ENCODE measurements around the gene SFXN1. TPM values are rescaled to one million over a fixed set of nuclear protein-coding genes. Genes with fewer than 3 reads are reported as not detected.
A peak's percentile ranks its signal among the peaks of the same experiment; 100 is the strongest.

SFXN1 gene, protein sequence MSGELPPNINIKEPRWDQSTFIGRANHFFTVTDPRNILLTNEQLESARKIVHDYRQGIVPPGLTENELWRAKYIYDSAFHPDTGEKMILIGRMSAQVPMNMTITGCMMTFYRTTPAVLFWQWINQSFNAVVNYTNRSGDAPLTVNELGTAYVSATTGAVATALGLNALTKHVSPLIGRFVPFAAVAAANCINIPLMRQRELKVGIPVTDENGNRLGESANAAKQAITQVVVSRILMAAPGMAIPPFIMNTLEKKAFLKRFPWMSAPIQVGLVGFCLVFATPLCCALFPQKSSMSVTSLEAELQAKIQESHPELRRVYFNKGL
- total RNA-seq (10 to 100 TPM; 18.1 to 24.0 (median 22.8) TPM), polyA plus RNA-seq (10 to 100 TPM; 21.0 to 68.0 (median 26.4) TPM)

DNA sequence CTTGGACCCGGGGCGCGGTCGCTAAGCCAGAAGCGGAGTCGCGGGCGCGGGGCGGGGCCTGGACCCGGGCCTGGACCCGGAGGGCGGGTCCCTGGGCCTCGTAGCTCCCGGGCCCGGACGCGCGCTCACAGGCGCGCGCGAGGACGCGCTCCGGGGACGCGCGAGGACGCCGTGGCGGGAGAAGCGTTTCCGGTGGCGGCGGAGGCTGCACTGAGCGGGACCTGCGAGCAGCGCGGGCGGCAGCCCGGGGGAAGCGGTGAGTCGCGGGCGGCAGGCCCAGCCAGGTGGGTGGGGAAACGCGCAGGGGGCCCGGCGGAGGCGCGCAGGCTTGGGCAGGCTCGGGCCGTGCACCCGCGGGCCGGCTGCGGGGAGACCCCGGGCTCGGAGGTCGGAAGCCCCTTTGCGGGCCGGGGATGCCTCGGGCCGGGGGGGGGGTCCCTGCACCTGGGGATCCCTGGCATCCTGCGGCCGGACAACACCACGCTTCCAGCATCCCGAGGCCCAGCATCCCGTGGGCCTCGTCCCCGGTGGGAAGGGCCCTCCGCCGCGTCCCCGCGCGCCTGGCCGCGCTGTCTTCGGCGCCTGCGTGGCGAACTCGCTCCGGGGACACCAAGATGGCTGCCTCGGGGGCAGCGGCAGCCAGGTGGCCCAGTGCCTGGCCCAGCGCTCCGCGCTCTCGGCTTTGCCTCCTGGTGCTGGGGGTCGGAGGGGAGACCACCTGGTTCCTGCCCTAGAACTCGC lies at the start of gene SFXN1:
Gene SFXN1 (plus strand): TSS at position 177 of the 741 bp plus-strand sequence. CDS start 13,544 bp downstream, outside the sequence.
- WGBS, 2 donors: 0 to 1% methylated on average over 94 of the region's 94 CpGs
- H3K36me3 ChIP-seq: peaks cover 0 to 3% (median 0%) of the 10 kb centered on the region in 4 donors
- peaks cover 0 to 21% (median 14%) of the 10 kb centered on the region in 4 donors for H3K4me1 ChIP-seq
- DNase-seq: peak; percentile 81
- H3K9me3 ChIP-seq: no peaks in the 10 kb centered on the region
- no peaks in the 10 kb centered on the region for H3K27me3 ChIP-seq
- H3K27ac ChIP-seq: peak within 1 kb of the TSS; percentile 77 to 87 (median 80)
- intact Hi-C loops (cut with DNase I): no loop called here
- H3K4me3 ChIP-seq: peak within 1 kb of the TSS; percentile 71 to 99 (median 82)
- TF ChIP-seq, protein P1, sequence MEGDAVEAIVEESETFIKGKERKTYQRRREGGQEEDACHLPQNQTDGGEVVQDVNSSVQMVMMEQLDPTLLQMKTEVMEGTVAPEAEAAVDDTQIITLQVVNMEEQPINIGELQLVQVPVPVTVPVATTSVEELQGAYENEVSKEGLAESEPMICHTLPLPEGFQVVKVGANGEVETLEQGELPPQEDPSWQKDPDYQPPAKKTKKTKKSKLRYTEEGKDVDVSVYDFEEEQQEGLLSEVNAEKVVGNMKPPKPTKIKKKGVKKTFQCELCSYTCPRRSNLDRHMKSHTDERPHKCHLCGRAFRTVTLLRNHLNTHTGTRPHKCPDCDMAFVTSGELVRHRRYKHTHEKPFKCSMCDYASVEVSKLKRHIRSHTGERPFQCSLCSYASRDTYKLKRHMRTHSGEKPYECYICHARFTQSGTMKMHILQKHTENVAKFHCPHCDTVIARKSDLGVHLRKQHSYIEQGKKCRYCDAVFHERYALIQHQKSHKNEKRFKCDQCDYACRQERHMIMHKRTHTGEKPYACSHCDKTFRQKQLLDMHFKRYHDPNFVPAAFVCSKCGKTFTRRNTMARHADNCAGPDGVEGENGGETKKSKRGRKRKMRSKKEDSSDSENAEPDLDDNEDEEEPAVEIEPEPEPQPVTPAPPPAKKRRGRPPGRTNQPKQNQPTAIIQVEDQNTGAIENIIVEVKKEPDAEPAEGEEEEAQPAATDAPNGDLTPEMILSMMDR (IDR thresholded peaks at IDR 0.05): no peak
- TF ChIP-seq POLR2A (IDR thresholded peaks at IDR 0.05) (no peak), POLR2AphosphoS5 (IDR thresholded peaks at IDR 0.05) (peak in 3 of 4 donors; percentile 45 to 73 (median 67)), EP300 (IDR thresholded peaks at IDR 0.05) (no peak)

DNA sequence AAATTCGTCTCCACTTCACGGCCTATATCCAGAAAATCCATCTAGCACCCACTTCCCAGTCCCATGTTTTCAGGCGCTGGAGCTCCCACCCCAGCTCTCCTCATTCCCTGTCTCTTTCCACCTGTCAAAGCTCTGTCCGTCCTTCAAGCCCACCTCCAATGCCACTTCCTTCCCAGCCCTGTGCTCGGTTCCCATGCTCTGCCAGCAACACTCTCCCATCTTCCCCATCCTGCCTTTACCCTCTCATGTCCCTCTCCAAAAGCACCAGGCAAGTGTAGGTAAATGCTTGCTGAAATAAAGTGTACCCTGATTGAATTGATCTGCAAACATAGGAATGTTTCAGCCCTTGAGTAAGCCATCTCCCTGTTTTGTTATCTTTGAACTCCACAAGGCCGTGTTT lies 43.6 kb upstream of the SFXN1 start:
- no peaks in the 10 kb centered on the region for H3K36me3 ChIP-seq
- H3K27me3 ChIP-seq: peaks cover 0 to 7% (median 0%) of the 10 kb centered on the region in 3 donors
- 70 to 86% methylated on average over 6 of the region's 6 CpGs for WGBS, 2 donors
- H3K4me1 ChIP-seq: no peaks in the 10 kb centered on the region
- no peak for TF ChIP-seq POLR2A (IDR thresholded peaks at IDR 0.05)
- no peak for TF ChIP-seq POLR2AphosphoS5 (IDR thresholded peaks at IDR 0.05)
- TF ChIP-seq EP300 (IDR thresholded peaks at IDR 0.05): no peak
- TF ChIP-seq, protein P1 (IDR thresholded peaks at IDR 0.05): no peak
- H3K27ac ChIP-seq: no peak overlapping the region
- no peaks in the 10 kb centered on the region for H3K9me3 ChIP-seq
- DNase-seq: no peak
- intact Hi-C loops (cut with DNase I): no loop called here
- no peak overlapping the region for H3K4me3 ChIP-seq

DNA sequence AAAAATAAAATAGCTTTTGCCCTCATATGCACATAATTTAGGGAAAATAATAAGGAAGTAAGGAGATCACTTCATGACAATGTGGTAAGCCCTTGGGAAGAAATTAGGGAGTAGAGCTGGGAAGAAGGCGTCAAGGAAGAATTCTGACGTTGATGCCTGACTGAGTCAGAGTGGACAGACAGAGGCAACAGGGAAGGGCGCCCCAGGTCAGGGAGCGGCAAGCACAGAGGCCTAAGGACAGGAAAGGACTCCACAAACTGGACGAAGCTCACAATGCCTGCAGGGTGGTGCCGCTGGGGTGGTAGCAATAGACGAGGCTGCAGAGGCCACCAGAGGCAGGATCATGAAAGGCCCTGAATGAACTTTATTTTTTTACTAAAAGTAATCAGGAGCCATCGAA lies 42.0 kb upstream of the SFXN1 start:
- Histone ChIP-seq H3K4me3 (no peak overlapping the region), H3K9me3 (no peaks in the 10 kb centered on the region), H3K27ac (no peak overlapping the region), H3K36me3 (no peaks in the 10 kb centered on the region), H3K27me3 (peaks cover 0 to 10% (median 0%) of the 10 kb centered on the region in 3 donors), H3K4me1 (no peaks in the 10 kb centered on the region)
- DNase-seq: no peak
- 72 to 86% methylated on average over 8 of the region's 8 CpGs for WGBS, 2 donors
- TF ChIP-seq POLR2A (IDR thresholded peaks at IDR 0.05) (no peak), EP300 (IDR thresholded peaks at IDR 0.05) (no peak), POLR2AphosphoS5 (IDR thresholded peaks at IDR 0.05) (no peak)
- TF ChIP-seq, protein P1 (IDR thresholded peaks at IDR 0.05): no peak
- intact Hi-C loops (cut with DNase I): no loop called here

DNA sequence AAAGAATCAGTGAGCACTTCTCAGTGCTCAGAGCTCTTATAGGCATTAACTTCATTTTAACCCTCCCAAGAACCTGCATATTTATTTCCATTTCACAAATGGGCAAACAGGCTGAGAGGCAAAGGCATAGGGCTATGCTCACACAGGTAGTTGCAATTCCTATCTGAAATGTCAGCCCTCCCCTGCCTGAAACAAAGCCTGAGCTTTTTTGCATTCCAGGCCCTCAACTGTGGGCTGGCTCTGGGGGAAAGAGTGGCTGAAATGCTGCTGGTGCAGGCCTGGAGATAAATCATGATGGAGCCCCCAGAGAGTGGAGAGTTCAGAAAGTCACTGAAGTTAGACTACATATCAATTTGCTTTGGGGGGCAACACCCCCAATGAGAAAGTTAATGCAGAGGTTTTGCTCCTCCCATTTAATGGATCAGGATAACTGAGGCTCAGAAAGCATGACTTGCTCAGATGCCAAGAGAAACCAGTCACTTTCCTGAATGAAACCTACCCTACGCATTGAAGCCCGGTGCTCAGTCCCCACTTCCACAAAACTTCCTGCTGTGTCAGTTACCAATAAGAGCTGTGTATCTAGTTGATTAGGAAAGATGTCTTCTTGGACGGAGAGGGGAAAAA lies 40.0 kb upstream of the SFXN1 start:
- no peaks in the 10 kb centered on the region for H3K4me1 ChIP-seq
- TF ChIP-seq EP300 (IDR thresholded peaks at IDR 0.05): no peak
- TF ChIP-seq POLR2A (IDR thresholded peaks at IDR 0.05): no peak
- TF ChIP-seq, protein P1 (IDR thresholded peaks at IDR 0.05): no peak
- no peak for TF ChIP-seq POLR2AphosphoS5 (IDR thresholded peaks at IDR 0.05)
- H3K9me3 ChIP-seq: no peaks in the 10 kb centered on the region
- no peak for DNase-seq
- H3K27ac ChIP-seq: no peak overlapping the region
- no peak overlapping the region for H3K4me3 ChIP-seq
- no peaks in the 10 kb centered on the region for H3K36me3 ChIP-seq
- WGBS, 2 donors: 78 to 87% methylated on average over 3 of the region's 3 CpGs
- H3K27me3 ChIP-seq: peaks cover 5 to 30% (median 17%) of the 10 kb centered on the region in 3 donors
- intact Hi-C loops (cut with DNase I): no loop called here
